ENCODE results near the gene CLSTN1. TPM values are rescaled to one million over a fixed set of nuclear protein-coding genes. Genes with fewer than 3 reads are reported as not detected.

Gene CLSTN1
- total and polyA plus RNA-seq, 2 of the 8 experiments (the other 6 are each of a cell fraction or from before 2014, with no cell fraction given) = 34.2 to 97.4 TPM

DNA sequence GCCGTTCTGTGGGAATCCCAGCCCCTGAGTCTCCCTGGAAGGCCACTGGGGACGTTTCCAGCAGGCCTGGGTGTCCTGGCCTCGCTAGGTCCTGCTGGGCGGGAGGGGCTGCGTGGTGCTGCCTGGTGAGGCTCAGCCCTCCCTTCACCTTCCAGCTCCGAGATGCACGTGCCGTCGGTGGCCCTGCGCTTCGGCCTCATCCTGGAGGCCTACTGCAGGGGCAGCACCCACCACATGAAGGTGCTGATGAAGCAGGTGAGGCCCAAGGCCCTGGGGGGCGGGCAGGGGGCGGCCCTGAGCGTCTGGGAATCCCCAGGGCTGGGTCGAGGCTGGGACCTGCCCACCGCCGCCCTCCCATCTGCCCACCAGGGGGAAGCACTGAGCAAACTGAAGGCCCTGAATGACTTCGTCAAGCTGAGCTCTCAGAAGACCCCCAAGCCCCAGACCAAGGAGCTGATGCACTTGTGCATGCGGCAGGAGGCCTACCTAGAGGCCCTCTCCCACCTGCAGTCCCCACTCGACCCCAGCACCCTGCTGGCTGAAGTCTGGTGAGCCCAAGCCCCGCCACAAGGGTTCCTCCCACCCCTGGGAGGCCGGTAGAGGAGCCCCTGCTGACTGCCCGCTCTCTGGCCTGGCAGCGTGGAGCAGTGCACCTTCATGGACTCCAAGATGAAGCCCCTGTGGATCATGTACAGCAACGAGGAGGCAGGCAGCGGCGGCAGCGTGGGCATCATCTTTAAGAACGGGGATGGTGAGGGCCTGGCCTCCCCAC, 102.0 kb downstream of the CLSTN1 start (continued):
- TF ChIP-seq KDM4A (IDR thresholded peaks at IDR 0.05; ENCODE audit: low read depth, low read length, severe bottlenecking) (no peak), ASH2L (IDR thresholded peaks at IDR 0.05; ENCODE audit: low read length) (peak; percentile 44), GABPA (IDR thresholded peaks at IDR 0.05; ENCODE audit: borderline replicate concordance, insufficient read depth, low read length) (no peak), KDM5A (IDR thresholded peaks at IDR 0.05; ENCODE audit: low read length) (no peak), SRF (IDR thresholded peaks at IDR 0.05; ENCODE audit: low read depth, low read length) (no peak), EGR1 (IDR thresholded peaks at IDR 0.05; ENCODE audit: borderline replicate concordance, low read depth, low read length) (no peak), CREB1 (IDR thresholded peaks at IDR 0.05) (no peak), RAD21 (IDR thresholded peaks at IDR 0.05 in 1 of 2, conservative IDR thresholded peaks at IDR 0.05 in 1 of 2; ENCODE audit: low read depth in 2 of 2, low read length in 2 of 2) (peak; percentile 49 to 62), RFX5 (IDR thresholded peaks at IDR 0.05; ENCODE audit: borderline replicate concordance, low read depth, low read length) (no peak), TCF12 (IDR thresholded peaks at IDR 0.05; ENCODE audit: low read depth, low read length) (no peak), ZNF274 (IDR thresholded peaks at IDR 0.05; ENCODE audit: borderline replicate concordance, extremely low read depth, low read length) (no peak), CBX8 (IDR thresholded peaks at IDR 0.05; ENCODE audit: borderline replicate concordance, low read depth, low read length) (no peak), POU5F1 (IDR thresholded peaks at IDR 0.05; ENCODE audit: low read depth, low read length) (no peak), SP1 (IDR thresholded peaks at IDR 0.05; ENCODE audit: low read depth, low read length) (no peak)
- TF ChIP-seq, protein P1, sequence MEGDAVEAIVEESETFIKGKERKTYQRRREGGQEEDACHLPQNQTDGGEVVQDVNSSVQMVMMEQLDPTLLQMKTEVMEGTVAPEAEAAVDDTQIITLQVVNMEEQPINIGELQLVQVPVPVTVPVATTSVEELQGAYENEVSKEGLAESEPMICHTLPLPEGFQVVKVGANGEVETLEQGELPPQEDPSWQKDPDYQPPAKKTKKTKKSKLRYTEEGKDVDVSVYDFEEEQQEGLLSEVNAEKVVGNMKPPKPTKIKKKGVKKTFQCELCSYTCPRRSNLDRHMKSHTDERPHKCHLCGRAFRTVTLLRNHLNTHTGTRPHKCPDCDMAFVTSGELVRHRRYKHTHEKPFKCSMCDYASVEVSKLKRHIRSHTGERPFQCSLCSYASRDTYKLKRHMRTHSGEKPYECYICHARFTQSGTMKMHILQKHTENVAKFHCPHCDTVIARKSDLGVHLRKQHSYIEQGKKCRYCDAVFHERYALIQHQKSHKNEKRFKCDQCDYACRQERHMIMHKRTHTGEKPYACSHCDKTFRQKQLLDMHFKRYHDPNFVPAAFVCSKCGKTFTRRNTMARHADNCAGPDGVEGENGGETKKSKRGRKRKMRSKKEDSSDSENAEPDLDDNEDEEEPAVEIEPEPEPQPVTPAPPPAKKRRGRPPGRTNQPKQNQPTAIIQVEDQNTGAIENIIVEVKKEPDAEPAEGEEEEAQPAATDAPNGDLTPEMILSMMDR (IDR thresholded peaks at IDR 0.05; ENCODE audit: control extremely low read depth in 1 of 3, insufficient read depth in 1 of 3, low read depth in 1 of 3, low read length in 3 of 3) = peak in 2 of 3 experiments; percentile 90 to 92; a peak in 3 of 4 replicates
- TF ChIP-seq, protein P2, sequence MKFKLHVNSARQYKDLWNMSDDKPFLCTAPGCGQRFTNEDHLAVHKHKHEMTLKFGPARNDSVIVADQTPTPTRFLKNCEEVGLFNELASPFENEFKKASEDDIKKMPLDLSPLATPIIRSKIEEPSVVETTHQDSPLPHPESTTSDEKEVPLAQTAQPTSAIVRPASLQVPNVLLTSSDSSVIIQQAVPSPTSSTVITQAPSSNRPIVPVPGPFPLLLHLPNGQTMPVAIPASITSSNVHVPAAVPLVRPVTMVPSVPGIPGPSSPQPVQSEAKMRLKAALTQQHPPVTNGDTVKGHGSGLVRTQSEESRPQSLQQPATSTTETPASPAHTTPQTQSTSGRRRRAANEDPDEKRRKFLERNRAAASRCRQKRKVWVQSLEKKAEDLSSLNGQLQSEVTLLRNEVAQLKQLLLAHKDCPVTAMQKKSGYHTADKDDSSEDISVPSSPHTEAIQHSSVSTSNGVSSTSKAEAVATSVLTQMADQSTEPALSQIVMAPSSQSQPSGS (IDR thresholded peaks at IDR 0.05; ENCODE audit: low read length) = no peak
- TF ChIP-seq, protein P3, sequence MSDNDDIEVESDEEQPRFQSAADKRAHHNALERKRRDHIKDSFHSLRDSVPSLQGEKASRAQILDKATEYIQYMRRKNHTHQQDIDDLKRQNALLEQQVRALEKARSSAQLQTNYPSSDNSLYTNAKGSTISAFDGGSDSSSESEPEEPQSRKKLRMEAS (IDR thresholded peaks at IDR 0.05) = peak; percentile 50; the same call in 1 of the 2 replicates
- TF ChIP-seq, protein P4, sequence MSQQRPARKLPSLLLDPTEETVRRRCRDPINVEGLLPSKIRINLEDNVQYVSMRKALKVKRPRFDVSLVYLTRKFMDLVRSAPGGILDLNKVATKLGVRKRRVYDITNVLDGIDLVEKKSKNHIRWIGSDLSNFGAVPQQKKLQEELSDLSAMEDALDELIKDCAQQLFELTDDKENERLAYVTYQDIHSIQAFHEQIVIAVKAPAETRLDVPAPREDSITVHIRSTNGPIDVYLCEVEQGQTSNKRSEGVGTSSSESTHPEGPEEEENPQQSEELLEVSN (IDR thresholded peaks at IDR 0.05) = peak; percentile 52

All from H1 (cell line).